Measurements from ENCODE around the gene RTEL1. TPM values are rescaled to one million over a fixed set of nuclear protein-coding genes. Genes with fewer than 3 reads are reported as not detected.
A peak's percentile ranks its signal among the peaks of the same experiment; 100 is the strongest.

Gene RTEL1
- total RNA-seq, 1 donor from 2014 or later, result 20.4 TPM

DNA sequence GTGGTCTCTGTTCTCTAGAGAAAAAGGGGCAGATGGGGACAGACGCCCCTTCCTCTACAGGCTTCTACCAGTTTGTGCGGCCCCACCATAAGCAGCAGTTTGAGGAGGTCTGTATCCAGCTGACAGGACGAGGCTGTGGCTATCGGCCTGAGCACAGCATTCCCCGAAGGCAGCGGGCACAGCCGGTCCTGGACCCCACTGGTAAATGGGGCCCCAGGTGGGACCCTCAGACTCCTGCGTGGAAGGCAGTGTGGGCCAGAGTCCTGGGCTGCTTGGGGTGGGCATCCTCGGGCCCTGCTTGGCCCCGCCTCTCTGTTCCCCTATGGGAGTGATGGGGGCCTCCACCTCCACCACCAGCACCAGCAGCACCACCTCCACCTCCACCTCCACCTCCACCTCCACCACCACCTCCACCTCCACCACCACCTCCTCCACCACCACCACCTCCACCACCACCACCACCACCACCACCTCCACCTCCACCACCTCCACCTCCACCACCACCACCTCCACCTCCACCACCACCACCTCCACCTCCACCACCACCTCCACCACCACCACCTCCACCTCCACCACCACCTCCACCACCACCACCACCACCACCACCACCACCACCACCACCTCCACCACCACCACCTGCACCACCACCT, 35.1 kb downstream of the RTEL1 start:
- Mint-ChIP-seq H3K27me3 (ENCODE audit: low read depth) (no peaks in the 10 kb centered on the region), H3K9me3 (ENCODE audit: low read depth) (no peaks in the 10 kb centered on the region), H3K4me1 (ENCODE audit: low read depth) (peaks cover 13% of the 10 kb centered on the region), H3K4me3 (ENCODE audit: unreplicated experiment) (no peak overlapping the region), H3K36me3 (ENCODE audit: low read depth) (peaks cover 5% of the 10 kb centered on the region), H3K27ac (ENCODE audit: unreplicated experiment) (no peak overlapping the region)
- TF ChIP-seq, protein P1, sequence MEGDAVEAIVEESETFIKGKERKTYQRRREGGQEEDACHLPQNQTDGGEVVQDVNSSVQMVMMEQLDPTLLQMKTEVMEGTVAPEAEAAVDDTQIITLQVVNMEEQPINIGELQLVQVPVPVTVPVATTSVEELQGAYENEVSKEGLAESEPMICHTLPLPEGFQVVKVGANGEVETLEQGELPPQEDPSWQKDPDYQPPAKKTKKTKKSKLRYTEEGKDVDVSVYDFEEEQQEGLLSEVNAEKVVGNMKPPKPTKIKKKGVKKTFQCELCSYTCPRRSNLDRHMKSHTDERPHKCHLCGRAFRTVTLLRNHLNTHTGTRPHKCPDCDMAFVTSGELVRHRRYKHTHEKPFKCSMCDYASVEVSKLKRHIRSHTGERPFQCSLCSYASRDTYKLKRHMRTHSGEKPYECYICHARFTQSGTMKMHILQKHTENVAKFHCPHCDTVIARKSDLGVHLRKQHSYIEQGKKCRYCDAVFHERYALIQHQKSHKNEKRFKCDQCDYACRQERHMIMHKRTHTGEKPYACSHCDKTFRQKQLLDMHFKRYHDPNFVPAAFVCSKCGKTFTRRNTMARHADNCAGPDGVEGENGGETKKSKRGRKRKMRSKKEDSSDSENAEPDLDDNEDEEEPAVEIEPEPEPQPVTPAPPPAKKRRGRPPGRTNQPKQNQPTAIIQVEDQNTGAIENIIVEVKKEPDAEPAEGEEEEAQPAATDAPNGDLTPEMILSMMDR (IDR thresholded peaks at IDR 0.05), result no peak
- DNase-seq (ENCODE audit: low spot score), result no peak

DNA sequence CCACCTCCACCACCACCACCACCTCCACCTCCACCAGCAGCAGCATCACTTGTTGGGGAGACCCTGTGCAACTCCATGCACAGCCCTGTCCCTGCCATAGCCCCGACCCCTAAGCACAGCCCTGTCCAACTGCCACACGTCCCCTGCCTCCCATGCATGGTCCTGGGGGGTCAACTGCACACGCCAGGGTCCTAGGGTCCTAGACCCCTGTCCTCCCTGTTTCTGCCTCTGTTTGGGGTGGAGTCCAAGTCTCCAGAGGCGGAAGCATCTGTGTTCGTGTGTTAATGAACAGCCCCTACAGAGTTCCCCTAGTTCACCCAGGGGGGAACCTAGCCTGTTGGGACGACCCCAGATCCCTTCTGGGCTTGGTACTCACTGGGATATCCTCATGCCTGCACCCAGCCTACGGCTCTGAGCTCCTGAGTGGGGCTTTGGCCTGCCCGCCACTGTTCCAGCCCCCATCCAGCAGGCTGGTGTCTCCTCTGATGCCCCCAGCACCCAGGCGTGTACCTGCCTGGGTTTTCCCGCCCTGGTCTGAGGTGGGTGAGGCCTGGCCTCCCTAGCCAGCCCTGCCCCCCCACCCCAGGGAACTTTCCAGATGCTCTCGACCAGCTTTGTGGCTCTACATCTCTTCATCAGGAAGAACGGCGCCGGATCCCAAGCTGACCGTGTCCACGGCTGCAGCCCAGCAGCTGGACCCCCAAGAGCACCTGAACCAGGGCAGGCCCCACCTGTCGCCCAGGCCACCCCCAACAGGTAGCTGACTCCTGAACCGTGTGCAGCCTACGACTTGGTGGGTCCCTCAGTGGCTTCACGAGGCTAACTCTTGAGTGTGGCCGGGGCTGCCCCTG, 35.8 kb downstream of the RTEL1 start:
- Mint-ChIP-seq H3K4me1 (ENCODE audit: low read depth) (peaks cover 18% of the 10 kb centered on the region), H3K4me3 (ENCODE audit: unreplicated experiment) (no peak overlapping the region), H3K9me3 (ENCODE audit: low read depth) (no peaks in the 10 kb centered on the region), H3K27ac (ENCODE audit: unreplicated experiment) (peak overlapping the region; percentile 74), H3K27me3 (ENCODE audit: low read depth) (no peaks in the 10 kb centered on the region), H3K36me3 (ENCODE audit: low read depth) (peaks cover 5% of the 10 kb centered on the region)
- TF ChIP-seq, protein P1 (IDR thresholded peaks at IDR 0.05), result no peak
- no peak for DNase-seq (ENCODE audit: low spot score)

DNA sequence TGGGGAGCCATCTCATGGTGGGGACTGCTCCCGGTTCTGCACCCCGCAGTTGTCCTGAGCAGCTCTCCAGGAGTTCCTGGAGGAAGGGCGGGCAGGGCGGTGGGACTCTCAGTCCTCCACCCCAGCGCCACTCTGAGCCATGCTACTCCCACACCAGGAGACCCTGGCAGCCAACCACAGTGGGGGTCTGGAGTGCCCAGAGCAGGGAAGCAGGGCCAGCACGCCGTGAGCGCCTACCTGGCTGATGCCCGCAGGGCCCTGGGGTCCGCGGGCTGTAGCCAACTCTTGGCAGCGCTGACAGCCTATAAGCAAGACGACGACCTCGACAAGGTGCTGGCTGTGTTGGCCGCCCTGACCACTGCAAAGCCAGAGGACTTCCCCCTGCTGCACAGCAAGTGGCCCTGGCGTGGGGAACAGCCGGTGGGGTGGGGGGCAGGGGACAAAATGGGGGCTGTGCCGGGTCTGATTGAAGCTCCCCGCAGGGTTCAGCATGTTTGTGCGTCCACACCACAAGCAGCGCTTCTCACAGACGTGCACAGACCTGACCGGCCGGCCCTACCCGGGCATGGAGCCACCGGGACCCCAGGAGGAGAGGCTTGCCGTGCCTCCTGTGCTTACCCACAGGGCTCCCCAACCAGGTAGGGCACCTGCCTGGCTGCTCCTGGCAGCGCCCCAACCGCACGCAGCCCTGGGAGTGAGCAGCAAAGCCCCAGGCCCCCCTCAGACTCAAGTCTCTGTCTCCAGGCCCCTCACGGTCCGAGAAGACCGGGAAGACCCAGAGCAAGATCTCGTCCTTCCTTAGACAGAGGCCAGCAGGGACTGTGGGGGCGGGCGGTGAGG, 36.7 kb downstream of the RTEL1 start:
- H3K4me1 Mint-ChIP-seq (ENCODE audit: low read depth), result peaks cover 27% of the 10 kb centered on the region
- no peaks in the 10 kb centered on the region for H3K27me3 Mint-ChIP-seq (ENCODE audit: low read depth)
- H3K36me3 Mint-ChIP-seq (ENCODE audit: low read depth), result peaks cover 5% of the 10 kb centered on the region
- no peak overlapping the region for H3K27ac Mint-ChIP-seq (ENCODE audit: unreplicated experiment)
- peak; percentile 88 for DNase-seq (ENCODE audit: low spot score)
- H3K4me3 Mint-ChIP-seq (ENCODE audit: unreplicated experiment), result no peak overlapping the region
- H3K9me3 Mint-ChIP-seq (ENCODE audit: low read depth), result no peaks in the 10 kb centered on the region
- TF ChIP-seq, protein P1 (IDR thresholded peaks at IDR 0.05), result no peak

DNA sequence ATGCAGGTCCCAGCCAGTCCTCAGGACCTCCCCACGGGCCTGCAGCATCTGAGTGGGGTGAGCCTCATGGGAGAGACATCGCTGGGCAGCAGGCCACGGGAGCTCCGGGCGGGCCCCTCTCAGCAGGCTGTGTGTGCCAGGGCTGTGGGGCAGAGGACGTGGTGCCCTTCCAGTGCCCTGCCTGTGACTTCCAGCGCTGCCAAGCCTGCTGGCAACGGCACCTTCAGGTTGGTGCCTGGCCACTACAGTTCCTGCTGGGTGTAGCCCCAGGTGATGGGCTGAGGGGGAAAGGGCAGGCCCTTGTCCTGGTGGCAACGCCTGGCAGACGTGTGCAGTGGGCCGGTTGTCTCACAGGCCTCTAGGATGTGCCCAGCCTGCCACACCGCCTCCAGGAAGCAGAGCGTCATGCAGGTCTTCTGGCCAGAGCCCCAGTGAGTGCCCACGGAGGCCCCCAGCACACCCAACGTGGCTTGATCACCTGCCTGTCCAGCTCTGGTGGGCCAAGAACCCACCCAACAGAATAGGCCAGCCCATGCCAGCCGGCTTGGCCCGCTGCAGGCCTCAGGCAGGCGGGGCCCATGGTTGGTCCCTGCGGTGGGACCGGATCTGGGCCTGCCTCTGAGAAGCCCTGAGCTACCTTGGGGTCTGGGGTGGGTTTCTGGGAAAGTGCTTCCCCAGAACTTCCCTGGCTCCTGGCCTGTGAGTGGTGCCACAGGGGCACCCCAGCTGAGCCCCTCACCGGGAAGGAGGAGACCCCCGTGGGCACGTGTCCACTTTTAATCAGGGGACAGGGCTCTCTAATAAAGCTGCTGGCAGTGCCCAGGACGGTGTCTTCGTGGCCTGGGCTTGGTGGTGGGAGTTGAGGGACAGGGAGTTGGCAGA, 37.6 kb downstream of the RTEL1 start:
- no peaks in the 10 kb centered on the region for H3K9me3 Mint-ChIP-seq (ENCODE audit: low read depth)
- H3K4me1 Mint-ChIP-seq (ENCODE audit: low read depth), result peaks cover 31% of the 10 kb centered on the region
- no peak overlapping the region for H3K4me3 Mint-ChIP-seq (ENCODE audit: unreplicated experiment)
- no peaks in the 10 kb centered on the region for H3K27me3 Mint-ChIP-seq (ENCODE audit: low read depth)
- H3K27ac Mint-ChIP-seq (ENCODE audit: unreplicated experiment), result no peak overlapping the region
- H3K36me3 Mint-ChIP-seq (ENCODE audit: low read depth), result peaks cover 5% of the 10 kb centered on the region
- DNase-seq (ENCODE audit: low spot score), result no peak
- TF ChIP-seq, protein P1 (IDR thresholded peaks at IDR 0.05), result no peak
